Measurements from ENCODE around the gene MRC2.

MRC2 gene

GRCh38 chr17:62665599-62665998 lies 38.1 kb downstream of the MRC2 start:
- no peak for DNase-seq

GRCh38 chr17:62666061-62666800 lies 38.8 kb downstream of the MRC2 start:
- no peak for DNase-seq

- no peak for DNase-seq
Measured at GRCh38 chr17:62666801-62667591, 39.5 kb downstream of the MRC2 start.

GRCh38 chr17:62668091-62668804 lies 40.8 kb downstream of the MRC2 start:
- DNase-seq, result no peak

GRCh38 chr17:62670202-62670821 lies 42.8 kb downstream of the MRC2 start:
- no peak for DNase-seq

GRCh38 chr17:62671553-62671952 lies 44.1 kb downstream of the MRC2 start:
- no peak for DNase-seq

GRCh38 chr17:62672957-62673356 lies 45.5 kb downstream of the MRC2 start:
- DNase-seq, result no peak

- no peak for DNase-seq
Measured at GRCh38 chr17:62673614-62674362, 46.3 kb downstream of the MRC2 start.

GRCh38 chr17:62674363-62674739 lies 46.9 kb downstream of the MRC2 start:
- DNase-seq, result no peak

- no peak for DNase-seq
Measured at GRCh38 chr17:62674841-62675240, 47.4 kb downstream of the MRC2 start.

GRCh38 chr17:62675260-62675659 lies 47.8 kb downstream of the MRC2 start:
- no peak for DNase-seq

GRCh38 chr17:62675701-62676100 lies 48.2 kb downstream of the MRC2 start:
- DNase-seq, result no peak

GRCh38 chr17:62676231-62676943 lies 48.9 kb downstream of the MRC2 start:
- no peak for DNase-seq

- no peak for DNase-seq
Measured at GRCh38 chr17:62676952-62677596, 49.6 kb downstream of the MRC2 start.

- no peak for DNase-seq
Measured at GRCh38 chr17:62678214-62678919, 50.9 kb downstream of the MRC2 start.

- DNase-seq, result no peak
Measured at GRCh38 chr17:62679866-62680377, 52.5 kb downstream of the MRC2 start.

- DNase-seq, result no peak
Measured at GRCh38 chr17:62680541-62681052, 53.1 kb downstream of the MRC2 start.

GRCh38 chr17:62681061-62681938 lies 53.8 kb downstream of the MRC2 start:
- no peak for DNase-seq

- DNase-seq, result no peak
Measured at GRCh38 chr17:62681939-62682381, 54.5 kb downstream of the MRC2 start.
